Colonic mucosa (tissue), 4 donors: ENCODE measurements around the gene DCPS. TPM values are rescaled to one million over a fixed set of nuclear protein-coding genes. Genes with fewer than 3 reads are reported as not detected.
A peak's percentile ranks its signal among the peaks of the same experiment; 100 is the strongest.

Experiments
- DNase-seq: peaks from one replicate; pipeline ENCODE4 v3.0.0-alpha.2; 2020
- H3K27ac ChIP-seq: fragments of 200-600 bp; one replicate; pipeline ENCODE4 v1.8.0; 2021
- H3K27me3 ChIP-seq: fragments of 200-600 bp; one replicate; pipeline ENCODE4 v1.8.0; 2021
- H3K36me3 ChIP-seq: fragments of 200-600 bp; one replicate; pipeline ENCODE4 v1.8.0; 2021
- H3K4me1 ChIP-seq: fragments of 200-600 bp; one replicate; pipeline ENCODE4 v1.8.0; 2021; ENCODE audit warnings: mild to moderate bottlenecking
- H3K4me3 ChIP-seq: fragments of 200-600 bp; one replicate; pipeline ENCODE4 v1.8.0; 2021
- H3K9ac ChIP-seq, 2 donors: one replicate each; pipeline ENCODE4 v1.7.0; 2013; ENCODE audit warnings: control low read depth in 2 of 2, low read depth in 2 of 2, low read length in 2 of 2
- H3K9me3 ChIP-seq: fragments of 200-600 bp; one replicate; pipeline ENCODE4 v1.8.0; 2021
- CTCF ChIP-seq: fragments of 200-600 bp; IDR thresholded peaks from one replicate; pipeline ENCODE4 v1.8.0; 2022; ENCODE audit warnings: antibody characterized with exemption, mild to moderate bottlenecking
- intact Hi-C: fragments of 100-400 bp; cut with DNase I; formaldehyde crosslinking; loops from one replicate; pipeline ENCODE4 v1.14.1; 2022
- total RNA-seq, 2 donors: library from RNA; stranded (reverse); fragmentation: NEBNext Ultra II Directional in 1 of 2; extraction: Animal tissue kit (Norgen Biotek cat#: 25700) in 1 of 2; gene quantifications; one replicate each; pipeline ENCODE4 v1.2.1, GENCODE V29; 2021
- donor health status: healthy.
- donor health status: DM: no; HTN: no; CAD: no.
- donor health status: DM: no; HTN: no; CAD: no.

DCPS gene
- total RNA-seq, 2 donors from 2014 or later, result 17.2 to 31.1 TPM

GRCh38 chr11:126257764-126258163 is 46.1 kb upstream of the DCPS start:
- H3K9me3 ChIP-seq, result no peaks in the 10 kb centered on the region
- intact Hi-C loops, result no loop called here
- H3K36me3 ChIP-seq, result peaks cover 12% of the 10 kb centered on the region

GRCh38 chr11:126262216-126262615 is 41.6 kb upstream of the DCPS start:
- intact Hi-C loops, result no loop called here
- no peak for TF ChIP-seq CTCF
- H3K27me3 ChIP-seq, result no peaks in the 10 kb centered on the region

More at GRCh38 chr11:126257764-126258163, 46.1 kb upstream of the DCPS start:
- no peak for DNase-seq
- no peak overlapping the region for H3K27ac ChIP-seq
- no peak overlapping the region for H3K9ac ChIP-seq
- H3K4me1 ChIP-seq, result no peaks in the 10 kb centered on the region
- H3K27me3 ChIP-seq, result no peaks in the 10 kb centered on the region
- H3K4me3 ChIP-seq, result no peak overlapping the region
- TF ChIP-seq CTCF, result no peak

GRCh38 chr11:126263489-126263888 is 40.4 kb upstream of the DCPS start:
- H3K27me3 ChIP-seq, result no peaks in the 10 kb centered on the region
- peaks cover 17% of the 10 kb centered on the region for H3K36me3 ChIP-seq
- no peak for DNase-seq
- H3K4me3 ChIP-seq, result no peak overlapping the region
- no peaks in the 10 kb centered on the region for H3K9me3 ChIP-seq
- H3K4me1 ChIP-seq, result peaks cover 5% of the 10 kb centered on the region
- intact Hi-C loops, result no loop called here
- H3K27ac ChIP-seq, result no peak overlapping the region
- no peak for TF ChIP-seq CTCF
- no peak overlapping the region for H3K9ac ChIP-seq

More at GRCh38 chr11:126262216-126262615, 41.6 kb upstream of the DCPS start:
- Histone ChIP-seq H3K4me1 (no peaks in the 10 kb centered on the region), H3K9ac (no peak overlapping the region), H3K9me3 (no peaks in the 10 kb centered on the region), H3K4me3 (no peak overlapping the region), H3K27ac (no peak overlapping the region), H3K36me3 (peaks cover 17% of the 10 kb centered on the region)
- DNase-seq, result no peak

GRCh38 chr11:126265811-126266210 is 38.0 kb upstream of the DCPS start:
- peaks cover 17% of the 10 kb centered on the region for H3K36me3 ChIP-seq
- no peaks in the 10 kb centered on the region for H3K27me3 ChIP-seq
- no peaks in the 10 kb centered on the region for H3K9me3 ChIP-seq
- DNase-seq, result no peak
- no peak for TF ChIP-seq CTCF
- H3K9ac ChIP-seq, result no peak overlapping the region
- intact Hi-C loops, result loop anchor here (5.0 kb wide), 1 partner anchor 54 kb away; the partner anchor contains the start of genes FAM118B and RPUSD4
- H3K4me1 ChIP-seq, result peaks cover 5% of the 10 kb centered on the region
- no peak overlapping the region for H3K27ac ChIP-seq
- H3K4me3 ChIP-seq, result no peak overlapping the region

GRCh38 chr11:126267650-126268049 is 36.2 kb upstream of the DCPS start:
- H3K27me3 ChIP-seq, result no peaks in the 10 kb centered on the region
- peak overlapping the region; percentile 89 to 93 for H3K9ac ChIP-seq
- no peaks in the 10 kb centered on the region for H3K9me3 ChIP-seq
- H3K4me1 ChIP-seq, result peaks cover 5% of the 10 kb centered on the region
- peak overlapping the region; percentile 72 for H3K4me3 ChIP-seq
- no peak for TF ChIP-seq CTCF
- no peak for DNase-seq
- intact Hi-C loops, result loop anchor here (5.0 kb wide), 1 partner anchor 55 kb away; the partner anchor contains the start of genes FAM118B and RPUSD4
- H3K36me3 ChIP-seq, result peaks cover 17% of the 10 kb centered on the region
- H3K27ac ChIP-seq, result peak overlapping the region; percentile 85
